IMR-90 (cell line): ENCODE measurements around the gene TMEM225. TPM values are rescaled to one million over a fixed set of nuclear protein-coding genes. Genes with fewer than 3 reads are reported as not detected.

Experiments used
- ATAC-seq: fragments of 200-7000 bp; cut with Tn5 transposase; 2 replicates; pipeline ENCODE4 v1.9.1; 2020; ENCODE audit warnings: low read depth, mild to moderate bottlenecking, moderate library complexity
- BruUV-seq: library from RNA; stranded (reverse); fragments of 400-500 nt; replicated peaks from 2 replicates; lab custom pipeline; 2021; lab: Mats Ljungman, UMichigan
- CTCF ChIA-PET: fragments of 300-600 bp; formaldehyde crosslinking; extraction: SDS; loops from one replicate; lab custom pipeline; 2021; ENCODE audit warnings: antibody characterized with exemption; lab: Yijun Ruan, JAX
- POLR2A ChIA-PET: fragments of 300-600 bp; sonication (Branson Sonifier 250); formaldehyde crosslinking; loops from one replicate; lab custom pipeline; 2022; ENCODE audit warnings: antibody characterized with exemption; ENCODE audit not compliant: unreplicated experiment; lab: Charles Lee
- DNase-seq: peaks from one replicate; pipeline ENCODE4 v3.0.0; 2013
- H2AFZ ChIP-seq: replicated peaks from 2 replicates; pipeline ENCODE3; 2013; ENCODE audit warnings: low read length, mild to moderate bottlenecking; ENCODE audit not compliant: poor library complexity
- H2AK5ac ChIP-seq: 2 replicates; pipeline ENCODE4 v1.6.1; 2013; ENCODE audit warnings: low read depth, low read length, inconsistent platforms
- H2AK9ac ChIP-seq: replicated peaks from 2 replicates; pipeline ENCODE3; 2013; ENCODE audit warnings: mild to moderate bottlenecking, low read depth, low read length, moderate library complexity; ENCODE audit not compliant: poor library complexity
- H2BK120ac ChIP-seq: 2 replicates; pipeline ENCODE4 v1.6.1; 2013; ENCODE audit warnings: low read depth, low read length, inconsistent platforms
- H2BK15ac ChIP-seq: 3 replicates; pipeline ENCODE4 v1.6.1; 2013; ENCODE audit warnings: low read depth, low read length, inconsistent platforms
- H2BK20ac ChIP-seq: 2 replicates; pipeline ENCODE4 v1.6.1; 2013; ENCODE audit warnings: low read depth, mild to moderate bottlenecking, inconsistent platforms, low read length, moderate library complexity
- H2BK5ac ChIP-seq: 2 replicates; pipeline ENCODE4 v1.6.1; 2013; ENCODE audit warnings: mild to moderate bottlenecking, low read depth, low read length, inconsistent platforms; ENCODE audit not compliant: poor library complexity, severe bottlenecking
- H3K14ac ChIP-seq: replicated peaks from 2 replicates; pipeline ENCODE4 v1.6.1; 2013; ENCODE audit warnings: low read depth, low read length, inconsistent platforms
- H3K18ac ChIP-seq: 2 replicates; pipeline ENCODE4 v1.6.1; 2013; ENCODE audit warnings: low read depth, low read length, control low read depth
- H3K23ac ChIP-seq: 2 replicates; pipeline ENCODE4 v1.6.1; 2013; ENCODE audit warnings: low read depth, low read length, inconsistent platforms
- H3K27ac ChIP-seq: 2 replicates; pipeline ENCODE4 v1.5.1; 2013; ENCODE audit warnings: mild to moderate bottlenecking, control low read depth, low read length; ENCODE audit not compliant: insufficient read depth
- H3K27me3 ChIP-seq: 2 replicates; pipeline ENCODE4 v1.6.1; 2013; ENCODE audit warnings: low read length; ENCODE audit not compliant: control insufficient read depth, insufficient read depth
- H3K36me3 ChIP-seq: 2 replicates; pipeline ENCODE4 v1.6.1; 2013; ENCODE audit warnings: low read length, mixed read lengths; ENCODE audit not compliant: control insufficient read depth, insufficient read depth
- H3K4ac ChIP-seq: 2 replicates; pipeline ENCODE4 v1.6.1; 2013; ENCODE audit warnings: low read depth, low read length, inconsistent platforms
- H3K4me1 ChIP-seq: 2 replicates; pipeline ENCODE4 v1.6.1; 2013; ENCODE audit warnings: low read length, mixed read lengths; ENCODE audit not compliant: control insufficient read depth, insufficient read depth
- H3K4me2 ChIP-seq: 2 replicates; pipeline ENCODE4 v1.6.1; 2013; ENCODE audit warnings: low read depth, mild to moderate bottlenecking, control low read depth, low read length, moderate library complexity
- H3K4me3 ChIP-seq: 2 replicates; pipeline ENCODE4 v1.5.1; 2013; ENCODE audit warnings: low read depth, mild to moderate bottlenecking, control low read depth, low read length, moderate library complexity; ENCODE audit not compliant: insufficient read depth
- H3K56ac ChIP-seq: 2 replicates; pipeline ENCODE4 v1.6.1; 2013; ENCODE audit warnings: low read length, inconsistent platforms; ENCODE audit not compliant: insufficient read depth; ENCODE audit errors: extremely low read depth
- H3K79me1 ChIP-seq, 2 experiments: 2 replicates each; pipeline ENCODE4 v1.6.1; 2013; ENCODE audit warnings: low read length in 2 of 2, inconsistent platforms in 1 of 2, low read depth in 1 of 2
- H3K9ac ChIP-seq: 2 replicates; pipeline ENCODE4 v1.6.1; 2013; ENCODE audit warnings: low read depth, low read length, control low read depth
- H3K9me1 ChIP-seq: 2 replicates; pipeline ENCODE4 v1.6.1; 2013; ENCODE audit warnings: low read length, inconsistent platforms; ENCODE audit not compliant: insufficient read depth
- H3K9me3 ChIP-seq: 2 replicates; pipeline ENCODE4 v1.6.1; 2013; ENCODE audit warnings: low read length; ENCODE audit not compliant: control insufficient read depth, insufficient read depth
- H4K20me1 ChIP-seq: 2 replicates; pipeline ENCODE4 v1.6.1; 2013; ENCODE audit warnings: low read length, inconsistent platforms; ENCODE audit not compliant: insufficient read depth
- H4K5ac ChIP-seq: 2 replicates; pipeline ENCODE4 v1.6.1; 2013; ENCODE audit warnings: mild to moderate bottlenecking, low read depth, low read length, control low read depth
- H4K8ac ChIP-seq, 2 experiments: 2 replicates each; pipeline ENCODE4 v1.6.1; 2013; ENCODE audit warnings: low read depth in 2 of 2, low read length in 2 of 2, control low read depth in 1 of 2, inconsistent platforms in 1 of 2
- H4K91ac ChIP-seq: 2 replicates; pipeline ENCODE4 v1.6.1; 2013; ENCODE audit warnings: low read depth, low read length, inconsistent platforms; ENCODE audit not compliant: insufficient read depth
- ELK1 ChIP-seq: fragments of 150-350 bp; IDR thresholded peaks from 2 replicates; pipeline ENCODE4 v1.6.1; 2016; ENCODE audit warnings: low read depth, mild to moderate bottlenecking, low read length, moderate library complexity, borderline replicate concordance
- FOS ChIP-seq: fragments of 150-350 bp; IDR thresholded peaks from 2 replicates; pipeline ENCODE4 v1.6.1; 2016; ENCODE audit warnings: low read depth, low read length
- MAFK ChIP-seq: IDR thresholded peaks from 2 replicates; pipeline ENCODE4 v1.6.1; 2012; ENCODE audit warnings: low read depth, low read length, improper control_type of control experiment
- MAZ ChIP-seq: IDR thresholded peaks from 2 replicates; pipeline ENCODE4 v1.6.1; 2012; ENCODE audit warnings: low read depth, mild to moderate bottlenecking, low read length, improper control_type of control experiment, moderate library complexity, borderline replicate concordance
- MXI1 ChIP-seq: IDR thresholded peaks from 2 replicates; pipeline ENCODE4 v1.6.1; 2012; ENCODE audit warnings: low read depth, mild to moderate bottlenecking, low read length, moderate library complexity, borderline replicate concordance
- NFE2L2 ChIP-seq: fragments of 150-350 bp; IDR thresholded peaks from 2 replicates; pipeline ENCODE4 v1.6.1; 2016; ENCODE audit warnings: low read depth, mild to moderate bottlenecking, low read length
- POLR2A ChIP-seq: IDR thresholded peaks from 2 replicates; pipeline ENCODE4 v1.6.1; 2012; ENCODE audit warnings: mild to moderate bottlenecking, low read depth, low read length
- RAD21 ChIP-seq: IDR thresholded peaks from 2 replicates; pipeline ENCODE4 v1.6.1; 2012; ENCODE audit warnings: low read length, improper control_type of control experiment
- RCOR1 ChIP-seq: IDR thresholded peaks from 2 replicates; pipeline ENCODE4 v1.6.1; 2012; ENCODE audit warnings: mild to moderate bottlenecking, low read length, improper control_type of control experiment; ENCODE audit not compliant: insufficient replicate concordance
- SMC3 ChIP-seq: fragments of 150-350 bp; IDR thresholded peaks from 2 replicates; pipeline ENCODE4 v1.6.1; 2016; ENCODE audit warnings: low read depth, mild to moderate bottlenecking, antibody characterized with exemption, low read length, moderate library complexity
- WGBS, 2 experiments: methylation state at CpG; one replicate each; pipeline versions ENCODE4 v1.1.5 to v1.1.7; 2013; ENCODE audit warnings: missing lambda C conversion rate in 2 of 2; ENCODE audit not compliant: insufficient read length in 1 of 2; ENCODE audit errors: extremely low coverage in 2 of 2; 5-methylcytosine and 5-hydroxymethylcytosine counted together
- dilution Hi-C: fragments of 300-500 bp; cut with HindIII; formaldehyde crosslinking; loops from one replicate; pipeline ENCODE4 v1.14.3; 2018; ENCODE audit warnings: low sequenced_read_pairs; ENCODE audit not compliant: unreplicated experiment
- in situ Hi-C: fragments of 300-500 bp; cut with MboI; formaldehyde crosslinking; loops from 3 replicates; pipeline ENCODE4 v1.14.3; 2019; ENCODE audit warnings: low sequenced_read_pairs, inconsistent platforms, mixed read lengths
- intact Hi-C: fragments of 100-400 bp; cut with micrococcal nuclease; formaldehyde crosslinking; loops from 2 replicates; pipeline ENCODE4 v1.10.0; 2022
- polyA plus RNA-seq, 3 experiments: library from polyadenylated mRNA; depleted of rRNA; stranded (reverse); fragments of >200 nt; gene quantifications; 2 replicates each; pipeline ENCODE4 v1.2.3, GENCODE V29; 2012; ENCODE audit warnings: low replicate concordance in 1 of 3
- total RNA-seq: library from RNA; depleted of rRNA; stranded (reverse); fragments of >200 nt; gene quantifications from 2 replicates; pipeline ENCODE4 v1.2.3, GENCODE V29; 2012
- TF ChIP-seq, protein P1 (sequence below): conservative IDR thresholded peaks from 2 replicates; pipeline ENCODE4 v1.5.1; 2012; ENCODE audit warnings: mild to moderate bottlenecking, low read depth, low read length, improper control_type of control experiment

The TMEM225 gene
- total and polyA plus RNA-seq, 2 of the 4 experiments (the other 2 are of a cell fraction) = not detected

- Histone ChIP-seq H3K4me2 (no peak overlapping the region), H4K8ac (no peak overlapping the region), H2BK5ac (no peak overlapping the region), H3K4me3 (no peak overlapping the region), H2AFZ (no peak overlapping the region), H4K91ac (no peak overlapping the region), H3K9me3 (no peaks in the 10 kb centered on the region), H2AK9ac (no peak overlapping the region), H3K9me1 (no peaks in the 10 kb centered on the region), H2AK5ac (no peak overlapping the region), H4K20me1 (no peaks in the 10 kb centered on the region), H3K27ac (no peak overlapping the region), H4K5ac (no peak overlapping the region), H3K4me1 (no peaks in the 10 kb centered on the region), H3K27me3 (no peaks in the 10 kb centered on the region), H2BK120ac (no peak overlapping the region), H3K56ac (no peak overlapping the region), H3K14ac (no peak overlapping the region), H2BK20ac (no peak overlapping the region), H2BK15ac (no peak overlapping the region), H3K79me1 (no peaks in the 10 kb centered on the region), H3K36me3 (no peaks in the 10 kb centered on the region), H3K4ac (no peak overlapping the region), H3K18ac (no peak overlapping the region), H3K9ac (no peak overlapping the region), H3K23ac (no peak overlapping the region)
- dilution Hi-C loops (no loop called here), in situ Hi-C loops (no loop called here), intact Hi-C loops (no loop called here)
- ChIA-PET CTCF (interaction anchor here (0.5 kb wide), 1 partner anchor 122 kb away, joined by 3 read pairs; no protein-coding TSS in a partner anchor), POLR2A (no interaction called here)
- TF ChIP-seq RAD21 (no peak), POLR2A (no peak), FOS (no peak), ELK1 (no peak), MAZ (no peak), RCOR1 (no peak), SMC3 (no peak), MAFK (no peak), NFE2L2 (no peak), MXI1 (no peak)
- TF ChIP-seq, protein P1, sequence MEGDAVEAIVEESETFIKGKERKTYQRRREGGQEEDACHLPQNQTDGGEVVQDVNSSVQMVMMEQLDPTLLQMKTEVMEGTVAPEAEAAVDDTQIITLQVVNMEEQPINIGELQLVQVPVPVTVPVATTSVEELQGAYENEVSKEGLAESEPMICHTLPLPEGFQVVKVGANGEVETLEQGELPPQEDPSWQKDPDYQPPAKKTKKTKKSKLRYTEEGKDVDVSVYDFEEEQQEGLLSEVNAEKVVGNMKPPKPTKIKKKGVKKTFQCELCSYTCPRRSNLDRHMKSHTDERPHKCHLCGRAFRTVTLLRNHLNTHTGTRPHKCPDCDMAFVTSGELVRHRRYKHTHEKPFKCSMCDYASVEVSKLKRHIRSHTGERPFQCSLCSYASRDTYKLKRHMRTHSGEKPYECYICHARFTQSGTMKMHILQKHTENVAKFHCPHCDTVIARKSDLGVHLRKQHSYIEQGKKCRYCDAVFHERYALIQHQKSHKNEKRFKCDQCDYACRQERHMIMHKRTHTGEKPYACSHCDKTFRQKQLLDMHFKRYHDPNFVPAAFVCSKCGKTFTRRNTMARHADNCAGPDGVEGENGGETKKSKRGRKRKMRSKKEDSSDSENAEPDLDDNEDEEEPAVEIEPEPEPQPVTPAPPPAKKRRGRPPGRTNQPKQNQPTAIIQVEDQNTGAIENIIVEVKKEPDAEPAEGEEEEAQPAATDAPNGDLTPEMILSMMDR = no peak
- DNase-seq (no peak), ATAC-seq (no peak)
- WGBS, 2 experiments = no CpG with 5 or more reads among the region's 5 CpGs
- BruUV-seq = no TSS peak
Measured at GRCh38 chr11:123839131-123839530, 46.3 kb downstream of the TMEM225 start.
